DLD1 (cell line): Measurements from ENCODE around the gene MAPK10.
"Not testable (repeated sequence)": the region's sequence is repeated elsewhere in the genome, so short reads cannot be mapped to it uniquely, and the experiment has no call there.

Experiments used
- in situ Hi-C: cut with HindIII; loops from 2 replicates; pipeline ENCODE4 v1.10.0; 2017; ENCODE audit warnings: low sequenced_read_pairs

Gene MAPK10

DNA sequence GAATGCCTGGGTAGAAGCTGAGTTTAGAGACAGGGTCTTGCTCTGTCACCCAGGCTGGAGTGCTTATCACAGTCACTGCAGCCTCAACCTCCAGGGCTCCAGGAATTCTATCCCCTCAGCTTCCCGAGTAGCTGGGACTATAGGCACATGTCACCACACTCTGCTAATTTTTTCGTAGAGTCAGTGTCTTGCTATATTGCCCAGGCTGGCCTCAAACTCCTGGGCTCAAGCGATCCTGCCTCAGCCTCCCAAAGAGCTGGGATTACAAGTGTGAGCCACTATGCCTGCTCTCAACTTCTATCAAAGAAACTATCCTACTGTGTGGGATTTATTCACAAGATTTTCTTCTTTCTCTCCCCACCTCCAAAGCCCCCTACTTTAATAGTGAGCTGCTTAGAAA, 15.7 kb downstream of the MAPK10 start:
- in situ Hi-C loops: no loop called here

DNA sequence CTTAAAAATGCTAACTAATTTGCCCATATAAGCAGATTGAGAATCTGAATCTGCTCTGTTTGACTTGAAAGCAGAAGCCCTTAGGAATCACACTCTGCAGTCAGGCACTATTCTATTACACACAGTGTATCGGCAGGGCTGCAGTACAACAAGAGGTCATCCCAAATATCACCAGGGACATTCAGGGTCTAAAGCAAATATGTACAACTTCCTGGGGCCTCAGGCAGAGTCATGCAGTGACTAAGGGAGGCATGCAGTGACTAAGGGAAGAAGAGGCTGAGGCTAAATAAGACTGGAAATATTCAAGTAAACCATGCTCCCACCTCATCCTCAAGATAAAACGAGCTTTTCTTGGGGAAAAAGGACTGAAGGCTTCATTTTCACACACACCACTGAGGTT, 20.9 kb downstream of the MAPK10 start:
- in situ Hi-C loops: no loop called here

DNA sequence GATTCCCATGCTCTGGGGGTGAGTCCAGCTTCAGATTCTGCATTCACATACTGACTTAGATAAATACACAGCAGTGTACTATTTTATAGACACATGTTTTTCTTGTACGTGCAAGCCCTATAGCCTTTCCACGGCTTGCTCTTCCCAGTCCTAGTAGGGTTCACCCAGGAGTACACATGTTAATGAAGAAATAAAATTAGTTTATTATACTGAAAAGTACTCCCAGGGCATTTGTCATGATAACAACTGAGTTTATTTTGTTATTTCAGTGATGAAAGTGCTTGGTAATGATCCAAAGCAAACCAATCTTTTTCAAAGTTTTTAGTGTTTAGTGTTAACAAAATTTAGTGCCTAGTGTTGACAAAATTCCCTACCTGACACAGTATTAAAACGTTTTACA, 21.3 kb downstream of the MAPK10 start:
- in situ Hi-C loops: no loop called here

DNA sequence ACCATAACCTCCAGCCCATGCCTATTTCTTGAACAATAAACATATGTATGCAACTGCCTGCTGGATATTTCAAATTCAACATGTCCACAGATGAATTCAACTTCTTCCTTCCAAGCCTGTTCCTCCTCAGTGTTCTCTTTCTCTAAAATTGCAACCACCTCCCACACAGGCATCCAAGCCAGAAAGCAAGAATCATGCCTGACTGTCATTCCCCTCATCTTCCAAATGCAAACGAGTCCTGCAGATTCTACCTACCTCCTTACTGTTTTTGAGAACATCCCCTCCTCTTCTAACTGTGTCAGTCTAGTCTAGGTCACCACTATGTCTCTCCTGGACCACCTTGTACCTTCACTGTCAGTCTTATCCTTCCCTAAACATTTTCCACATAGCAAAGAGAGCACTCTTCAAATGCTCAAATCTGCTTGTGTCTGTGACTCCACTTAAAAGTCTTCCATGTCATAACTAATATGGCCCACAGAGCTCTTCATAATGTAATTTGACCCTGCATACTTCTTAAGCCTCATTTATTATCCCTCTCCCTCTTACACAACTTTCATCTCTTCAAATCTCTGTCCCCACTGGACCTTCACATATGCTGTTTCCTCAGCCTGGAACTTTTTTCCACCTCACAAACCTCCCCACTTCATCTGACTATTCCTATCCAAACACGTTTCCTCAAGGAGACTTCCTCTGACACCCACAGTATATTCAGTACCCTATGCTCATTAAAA, 25.7 kb downstream of the MAPK10 start:
- in situ Hi-C loops: no loop called here

DNA sequence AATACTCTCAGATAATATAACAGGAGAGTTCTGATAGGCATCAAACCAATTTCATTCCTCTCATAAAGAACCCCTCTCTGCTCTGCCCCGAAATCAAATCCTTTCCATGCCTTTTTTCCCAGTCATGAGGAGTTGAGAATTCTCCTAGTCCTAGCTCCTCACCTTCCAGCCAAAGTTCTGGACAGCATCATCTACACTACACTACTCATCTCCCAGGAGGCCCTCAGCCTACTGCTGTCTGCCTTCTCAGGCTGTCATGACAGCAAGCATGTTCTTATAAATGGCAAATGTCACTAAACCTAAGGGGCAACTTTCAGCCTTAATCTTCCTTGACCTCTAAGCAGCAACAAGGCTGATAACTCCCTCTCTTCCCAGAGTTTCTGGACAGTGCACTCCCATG, 26.6 kb downstream of the MAPK10 start:
- in situ Hi-C loops: no loop called here

DNA sequence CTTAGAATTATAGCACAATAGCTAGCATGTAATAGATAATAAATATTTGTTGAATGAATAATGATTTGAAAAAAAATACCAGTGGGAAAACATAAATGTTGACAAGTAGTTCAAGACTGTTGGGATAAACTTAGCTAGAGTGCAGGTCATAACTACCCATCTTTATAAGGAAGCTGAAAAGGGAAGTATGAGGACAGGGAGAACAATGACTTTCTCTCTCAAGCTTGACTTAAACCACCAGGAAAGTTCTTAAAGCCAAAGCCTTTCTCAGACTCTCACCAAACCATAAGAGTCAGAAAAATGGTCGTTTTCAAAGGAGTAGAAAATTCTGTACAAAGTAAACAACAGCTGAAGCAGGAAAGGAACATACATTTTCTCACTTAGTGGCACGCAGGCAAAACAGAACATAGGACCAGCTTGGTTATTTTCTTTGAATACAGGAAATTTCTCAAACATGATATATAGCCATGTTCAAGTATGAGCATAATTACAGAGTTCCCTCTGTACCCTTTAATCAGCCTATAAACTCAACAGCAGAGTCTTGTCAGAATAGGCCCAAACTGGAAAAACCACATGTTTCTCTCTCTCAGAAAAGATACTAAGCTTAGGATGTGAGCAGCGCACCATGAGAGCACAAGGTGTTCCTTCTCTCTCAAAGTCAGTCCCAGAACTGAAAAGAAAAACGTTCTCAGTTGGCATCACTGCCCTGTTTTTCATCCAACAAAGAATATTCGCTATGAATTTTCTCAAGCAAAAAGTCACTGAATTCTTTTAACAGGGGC, 28.7 kb downstream of the MAPK10 start:
- in situ Hi-C loops: no loop called here

DNA sequence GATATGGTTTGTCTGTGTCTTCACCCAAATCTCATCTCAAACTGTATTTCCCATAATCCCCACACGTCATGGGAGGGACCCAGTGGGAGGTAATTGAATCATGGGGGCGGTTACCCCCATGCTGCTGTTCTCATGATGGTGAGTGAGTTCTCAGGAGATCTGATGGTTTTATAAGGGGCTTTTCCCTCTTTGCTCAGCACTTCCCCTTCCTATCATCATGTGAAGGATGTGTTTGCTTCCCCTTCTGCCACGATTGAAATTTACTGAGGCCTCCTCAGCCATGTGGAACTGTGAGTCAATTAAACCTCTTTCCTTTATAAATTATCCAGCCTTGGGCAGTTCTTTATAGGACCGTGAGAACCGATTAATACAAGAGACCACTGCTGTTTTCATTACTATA, 29.4 kb downstream of the MAPK10 start:
- in situ Hi-C loops: not testable (repeated sequence)

DNA sequence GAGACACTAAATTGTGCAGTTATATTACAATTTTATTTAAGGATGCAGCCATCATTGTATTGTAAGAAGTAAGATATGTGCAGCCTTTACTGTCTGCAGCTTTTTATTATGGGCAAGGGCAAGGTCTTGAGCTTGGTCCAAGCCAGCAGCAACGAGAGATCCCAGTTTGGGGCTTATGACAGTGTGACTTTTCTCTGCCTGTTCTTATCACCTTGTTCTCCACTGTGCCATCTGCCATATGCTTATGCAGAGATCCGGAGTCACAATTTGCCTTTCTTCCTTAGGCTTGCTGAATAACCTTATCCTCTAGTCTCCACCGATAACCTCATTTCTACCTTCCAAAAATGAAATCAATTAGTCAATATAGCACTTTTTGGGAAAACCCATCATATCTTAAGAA, 30.4 kb downstream of the MAPK10 start:
- in situ Hi-C loops: no loop called here

DNA sequence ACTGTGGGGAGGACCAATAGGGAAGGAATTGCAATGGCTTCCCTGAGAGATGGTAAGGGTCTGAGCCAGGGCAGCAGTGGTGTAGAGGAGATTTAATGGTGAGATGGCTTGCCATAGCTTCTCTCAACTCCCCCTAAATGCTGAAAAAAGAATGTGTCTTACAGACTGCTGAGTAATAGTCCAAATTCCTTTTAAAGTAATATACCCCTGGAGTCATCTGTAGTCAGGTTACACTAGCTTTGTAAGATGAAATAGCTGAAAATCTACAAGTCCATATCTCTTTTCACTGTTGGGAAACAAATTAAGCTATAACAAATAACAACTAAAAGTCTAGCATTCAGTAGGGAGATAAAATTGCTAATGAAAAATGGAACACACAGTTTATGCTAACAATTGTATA, 33.5 kb downstream of the MAPK10 start:
- in situ Hi-C loops: no loop called here

DNA sequence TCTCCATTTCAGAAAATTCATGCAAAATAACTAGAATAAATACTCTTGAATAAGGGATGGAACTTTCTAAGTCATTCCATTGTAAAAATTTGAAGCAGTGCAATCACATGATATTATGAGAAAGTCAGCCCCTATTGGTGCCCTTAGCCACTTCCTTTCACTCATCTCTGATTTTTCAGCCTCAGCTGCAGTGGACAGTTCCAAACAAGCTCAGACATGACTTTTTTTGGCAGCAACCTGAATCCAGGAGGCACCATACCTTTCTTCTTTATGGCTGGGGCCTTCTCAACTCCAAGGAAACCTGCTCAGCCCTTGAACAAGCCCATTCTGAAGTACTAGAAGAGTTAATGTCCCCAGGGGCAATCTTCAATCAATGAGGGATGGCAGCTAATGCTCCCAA, 40.5 kb downstream of the MAPK10 start:
- in situ Hi-C loops: no loop called here

DNA sequence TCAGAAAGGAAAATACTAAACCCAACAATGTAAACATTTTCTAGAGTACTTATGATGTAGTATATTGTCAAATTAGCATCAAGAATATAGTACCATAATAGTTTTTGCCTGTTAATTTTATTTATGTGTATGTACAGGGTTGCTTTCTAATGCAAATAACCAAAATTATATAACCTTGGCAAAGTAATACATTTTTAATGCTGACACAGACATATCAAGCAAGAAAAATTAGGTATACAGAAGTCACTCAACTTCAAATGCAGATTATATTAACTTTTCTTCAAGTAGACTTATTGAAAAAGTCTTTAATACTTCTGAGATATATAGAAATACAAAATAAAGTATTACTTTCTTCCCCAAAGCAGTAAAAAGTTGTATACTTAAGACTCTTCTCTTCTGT, 44.3 kb downstream of the MAPK10 start:
- in situ Hi-C loops: no loop called here

DNA sequence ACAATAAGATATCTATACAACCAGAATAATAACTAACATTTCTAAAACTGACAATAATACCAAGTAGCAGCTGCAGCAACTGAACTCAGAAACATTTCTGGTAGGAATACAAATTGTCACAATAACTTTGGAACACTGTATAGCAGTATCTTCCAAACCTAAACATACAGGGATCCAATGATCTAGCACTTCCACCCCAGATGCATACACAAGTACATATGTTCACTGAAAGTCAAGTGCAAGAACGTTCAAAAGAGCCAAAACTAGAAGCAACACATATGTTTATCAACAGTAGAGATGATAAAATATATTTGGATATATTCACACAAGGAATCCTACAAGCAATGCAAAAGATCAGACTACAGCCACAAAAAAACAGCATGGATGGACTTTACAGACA, 46.2 kb downstream of the MAPK10 start:
- in situ Hi-C loops: no loop called here

DNA sequence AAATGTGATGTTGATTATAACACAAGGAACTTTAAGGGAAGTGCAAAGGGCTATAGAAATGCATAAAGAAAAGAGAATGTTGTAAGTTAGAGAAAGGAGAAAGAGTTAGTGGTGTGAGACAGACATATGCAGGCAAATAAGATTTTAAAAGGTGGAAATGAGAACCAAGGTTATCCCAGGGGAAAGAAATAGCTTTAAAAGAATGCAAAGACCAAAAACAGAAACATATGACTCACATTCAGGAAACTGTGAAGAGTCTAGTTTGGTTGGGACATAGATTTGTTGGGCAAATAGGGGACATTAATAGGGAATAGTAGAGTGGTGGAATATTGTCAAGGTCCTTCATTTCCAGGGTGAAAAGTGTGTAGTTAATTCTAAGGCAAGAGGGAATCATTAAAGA, 52.4 kb downstream of the MAPK10 start:
- in situ Hi-C loops: loop anchor here (5.0 kb wide), 1 partner anchor 80 kb away; no protein-coding TSS in a partner anchor

DNA sequence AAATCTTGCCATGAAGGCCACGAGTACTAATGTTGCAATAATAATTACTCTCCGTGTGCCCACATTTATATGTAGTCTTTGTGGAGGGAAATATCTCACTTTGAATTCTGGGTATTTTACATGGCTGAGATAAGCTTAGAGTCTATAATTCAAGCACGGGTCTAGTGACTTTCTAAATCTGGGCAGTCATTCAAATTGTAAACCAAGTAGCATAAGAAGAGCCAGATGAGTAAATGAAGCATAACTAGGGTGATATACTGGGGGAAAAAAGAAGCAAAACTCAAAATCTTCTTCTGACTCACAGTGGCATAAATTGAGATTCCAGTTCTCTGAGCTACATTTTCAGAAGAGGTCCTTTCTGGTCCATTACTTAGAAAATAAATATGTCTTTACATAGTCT, 53.0 kb downstream of the MAPK10 start:
- in situ Hi-C loops: loop anchor here (5.0 kb wide), 1 partner anchor 80 kb away; no protein-coding TSS in a partner anchor

DNA sequence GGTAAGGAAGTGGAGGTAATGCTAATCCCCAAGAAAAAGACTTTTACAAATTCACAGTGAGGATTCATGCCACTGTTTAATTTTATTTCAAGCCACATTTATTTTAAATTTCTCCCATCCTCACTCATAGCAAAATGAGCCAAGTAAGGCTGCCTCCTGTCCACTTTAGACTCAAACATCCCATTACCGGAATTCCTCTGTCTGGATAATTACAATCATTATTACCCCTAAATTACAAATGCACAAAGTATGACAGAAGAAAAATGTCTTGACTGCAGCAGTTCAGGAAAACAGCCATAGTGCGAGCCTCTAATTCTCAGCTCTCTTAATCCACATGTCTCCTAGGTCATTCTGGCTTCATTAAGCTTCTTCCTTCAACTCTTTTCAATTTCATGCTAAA, 57.0 kb downstream of the MAPK10 start:
- in situ Hi-C loops: no loop called here

DNA sequence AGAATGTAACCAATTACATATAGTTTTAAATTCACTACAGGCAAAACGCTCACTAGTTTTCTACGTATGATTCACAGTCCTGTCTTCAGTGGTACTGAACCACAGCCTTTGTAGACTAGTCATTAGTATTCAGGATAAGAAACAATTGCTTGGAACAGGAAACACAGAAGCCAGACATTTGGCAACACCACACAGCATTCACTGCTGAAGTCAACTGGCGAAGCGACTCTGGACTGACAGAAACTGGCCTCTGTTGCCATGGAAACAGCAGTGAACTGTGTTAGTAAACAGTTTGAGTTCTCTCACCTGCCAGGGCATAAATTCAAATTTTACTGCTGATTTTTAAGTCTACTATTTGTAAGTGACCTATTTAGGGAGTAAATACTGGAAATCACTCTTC, 57.6 kb downstream of the MAPK10 start:
- in situ Hi-C loops: no loop called here

DNA sequence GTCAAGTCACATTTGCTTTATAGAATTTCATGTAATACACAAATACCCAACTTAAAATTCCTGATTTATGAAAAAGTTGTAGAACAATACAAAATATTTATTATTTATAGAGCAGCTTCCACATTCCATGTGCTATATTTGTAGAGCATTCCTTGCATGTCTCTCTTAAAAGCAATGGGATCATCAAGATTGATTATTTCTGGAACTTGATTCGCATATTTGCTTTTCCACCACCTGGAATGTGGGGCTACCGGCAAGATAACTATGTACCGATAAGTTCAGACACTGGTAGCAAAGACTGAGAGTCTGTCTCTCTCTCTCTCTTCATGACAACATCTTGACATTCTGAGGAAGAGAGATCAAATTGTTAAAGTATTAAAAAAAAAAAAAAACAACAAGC, 59.3 kb downstream of the MAPK10 start:
- in situ Hi-C loops: no loop called here

DNA sequence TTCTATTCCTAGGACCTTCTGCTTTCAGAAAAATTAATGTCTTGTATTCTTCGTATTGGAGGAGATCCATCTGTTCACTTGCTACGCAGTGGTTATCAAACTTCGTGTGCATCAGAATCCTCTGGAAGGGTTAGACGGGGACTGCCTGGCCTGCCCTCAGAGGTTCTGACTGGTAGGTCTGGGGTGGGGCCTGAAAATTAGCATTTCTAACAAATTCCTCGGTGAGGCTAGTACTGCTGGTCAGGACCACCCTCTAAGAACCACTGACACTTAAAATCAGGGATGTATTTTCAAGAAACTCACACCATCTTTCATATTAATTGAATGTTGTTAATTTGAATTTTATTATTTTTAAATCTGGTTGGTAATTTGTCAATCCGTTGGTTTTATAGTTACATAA, 63.0 kb downstream of the MAPK10 start:
- in situ Hi-C loops: no loop called here

DNA sequence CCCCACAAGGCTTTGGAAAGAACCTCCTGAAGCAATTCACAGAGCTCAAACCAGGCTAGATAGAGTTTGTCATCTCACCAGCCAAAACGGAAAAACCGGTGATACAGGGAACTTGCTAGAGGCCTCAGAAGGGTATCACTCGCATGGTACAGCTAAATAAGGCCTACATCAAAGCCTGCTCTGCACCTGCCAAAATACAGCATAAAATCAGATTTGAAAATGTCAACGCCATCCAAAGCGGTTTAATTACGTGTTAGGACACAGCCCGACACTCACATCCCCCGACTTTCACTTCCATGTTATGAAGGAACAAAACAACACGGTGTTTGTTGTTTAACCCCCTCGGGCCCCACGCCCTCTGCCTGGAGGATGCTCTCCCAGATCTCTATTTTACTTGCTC, 65.0 kb downstream of the MAPK10 start:
- in situ Hi-C loops: no loop called here

DNA sequence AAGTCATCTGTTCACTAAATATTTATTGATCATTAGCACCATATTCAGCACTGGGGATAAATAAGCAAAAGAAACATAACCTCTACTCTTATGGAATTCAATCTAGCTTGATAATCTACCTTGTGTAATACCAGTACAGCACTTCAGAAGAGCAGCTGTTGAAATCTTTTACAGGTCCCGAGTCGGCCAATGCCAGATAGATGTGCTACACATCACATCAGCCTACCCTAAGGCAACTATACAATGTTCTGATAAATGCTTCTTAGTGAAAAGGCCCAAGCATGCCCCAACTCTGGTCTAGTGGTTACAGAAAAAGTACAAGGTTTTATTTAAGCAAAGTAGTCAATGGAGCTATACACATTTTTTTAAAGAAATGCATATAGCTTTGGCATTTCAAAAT, 68.7 kb downstream of the MAPK10 start:
- in situ Hi-C loops: no loop called here

DNA sequence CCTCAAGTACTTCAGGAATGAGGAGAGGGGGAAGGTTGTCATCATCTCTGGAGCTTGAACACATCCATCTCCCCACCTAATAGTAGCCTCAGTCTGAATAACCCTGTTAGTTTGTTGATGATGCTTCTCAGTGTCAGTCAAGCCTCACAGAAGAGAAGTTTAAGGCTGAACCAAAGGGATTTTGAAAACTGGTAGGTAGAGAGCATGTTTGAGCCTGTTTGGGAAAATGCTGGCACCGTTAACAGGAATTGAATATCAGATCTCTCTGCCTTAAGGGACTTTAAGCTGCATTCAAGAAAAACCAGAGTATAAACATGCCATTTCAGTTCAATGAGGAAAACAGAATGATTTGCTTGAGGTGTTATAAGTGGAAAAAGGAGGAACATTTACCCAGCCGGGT, 73.1 kb downstream of the MAPK10 start:
- in situ Hi-C loops: no loop called here

DNA sequence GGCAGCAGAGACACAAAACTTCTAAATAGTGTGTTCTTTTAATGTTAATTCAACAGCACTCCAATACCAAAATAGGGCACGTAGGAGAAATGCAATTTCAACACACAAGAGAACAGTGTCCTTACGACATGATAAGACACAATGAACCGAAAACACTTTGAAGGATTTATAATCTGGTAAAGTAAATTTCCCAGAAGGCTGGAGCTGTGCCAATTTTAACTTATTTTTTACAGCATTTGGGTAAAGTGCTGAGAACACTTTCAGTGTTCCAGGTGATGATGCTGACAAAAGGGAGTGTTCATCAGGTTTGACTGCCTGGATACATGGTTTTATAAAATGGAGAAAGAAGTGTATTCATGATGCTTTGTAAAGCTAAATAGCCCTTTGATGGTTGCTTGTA, 76.5 kb downstream of the MAPK10 start:
- in situ Hi-C loops: no loop called here
